MM.1S (cell line): ENCODE measurements around the gene RUBCN.

Source experiments
- EZH2 ChIP-seq: fragments of 300-600 bp; sonication (generic); optimal IDR thresholded peaks from 2 replicates; pipeline ENCODE3; 2017; ENCODE audit warnings: low read depth, mild to moderate bottlenecking, antibody characterized with exemption, low read length, mixed read lengths
- EZH2phosphoT487 ChIP-seq: fragments of 300-600 bp; sonication (generic); IDR thresholded peaks from 2 replicates; pipeline ENCODE4 v1.6.1; 2018; ENCODE audit warnings: antibody characterized with exemption, low read length
- TF ChIP-seq, protein P1 (sequence below): fragments of 300-600 bp; sonication (generic); IDR thresholded peaks from 2 replicates; pipeline ENCODE4 v1.5.1; 2016; ENCODE audit warnings: antibody characterized with exemption, low read length, mixed read lengths

DNA sequence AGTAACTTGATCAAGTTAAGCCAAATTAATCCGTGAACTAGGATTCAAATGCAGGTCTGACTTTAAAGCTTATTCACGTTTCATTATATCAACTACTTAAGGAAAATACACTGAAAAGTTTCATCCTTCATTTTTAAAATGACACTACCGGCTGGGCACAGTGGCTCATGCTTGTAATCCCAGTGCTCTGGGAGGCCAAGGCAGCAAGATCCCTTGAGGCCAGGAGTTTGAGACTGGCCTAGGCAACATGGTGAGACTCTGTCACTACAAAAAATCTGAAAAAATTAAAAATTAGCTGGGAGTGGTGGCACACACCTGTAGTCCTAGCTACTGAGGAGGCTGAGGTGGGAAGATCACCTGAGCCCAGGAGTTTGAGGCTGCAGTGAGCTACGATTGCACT is 3.7 kb downstream of the RUBCN start:
- TF ChIP-seq, protein P1, sequence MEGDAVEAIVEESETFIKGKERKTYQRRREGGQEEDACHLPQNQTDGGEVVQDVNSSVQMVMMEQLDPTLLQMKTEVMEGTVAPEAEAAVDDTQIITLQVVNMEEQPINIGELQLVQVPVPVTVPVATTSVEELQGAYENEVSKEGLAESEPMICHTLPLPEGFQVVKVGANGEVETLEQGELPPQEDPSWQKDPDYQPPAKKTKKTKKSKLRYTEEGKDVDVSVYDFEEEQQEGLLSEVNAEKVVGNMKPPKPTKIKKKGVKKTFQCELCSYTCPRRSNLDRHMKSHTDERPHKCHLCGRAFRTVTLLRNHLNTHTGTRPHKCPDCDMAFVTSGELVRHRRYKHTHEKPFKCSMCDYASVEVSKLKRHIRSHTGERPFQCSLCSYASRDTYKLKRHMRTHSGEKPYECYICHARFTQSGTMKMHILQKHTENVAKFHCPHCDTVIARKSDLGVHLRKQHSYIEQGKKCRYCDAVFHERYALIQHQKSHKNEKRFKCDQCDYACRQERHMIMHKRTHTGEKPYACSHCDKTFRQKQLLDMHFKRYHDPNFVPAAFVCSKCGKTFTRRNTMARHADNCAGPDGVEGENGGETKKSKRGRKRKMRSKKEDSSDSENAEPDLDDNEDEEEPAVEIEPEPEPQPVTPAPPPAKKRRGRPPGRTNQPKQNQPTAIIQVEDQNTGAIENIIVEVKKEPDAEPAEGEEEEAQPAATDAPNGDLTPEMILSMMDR = no peak
- TF ChIP-seq EZH2 = no peak
- TF ChIP-seq EZH2phosphoT487 = no peak
